Measurements from ENCODE around the gene VAV2. TPM values are rescaled to one million over a fixed set of nuclear protein-coding genes. Genes with fewer than 3 reads are reported as not detected.

The VAV2 gene
- total RNA-seq, 2 donors from 2014 or later = 3.4 to 6.0 TPM

GRCh38 chr9:133950629-133951111, 41.5 kb downstream of the VAV2 start:
- H3K27me3 ChIP-seq = no peaks in the 10 kb centered on the region
- H3K4me3 ChIP-seq = peak overlapping the region in 1 of 2 donors; percentile 12
- H3K27ac ChIP-seq = no peak overlapping the region
- H3K4me1 ChIP-seq = peaks cover 0 to 18% of the 10 kb centered on the region in 2 donors
- no peak for DNase-seq (ENCODE audit: low spot score)
- no peaks in the 10 kb centered on the region for H3K36me3 ChIP-seq
- H3K9me3 ChIP-seq = no peaks in the 10 kb centered on the region
- TF ChIP-seq CTCF (IDR thresholded peaks at IDR 0.05) = no peak

- DNase-seq (ENCODE audit: low spot score) = no peak
- Histone ChIP-seq H3K9me3 (no peaks in the 10 kb centered on the region), H3K4me3 (no peak overlapping the region), H3K36me3 (no peaks in the 10 kb centered on the region), H3K4me1 (peaks cover 0 to 20% of the 10 kb centered on the region in 2 donors), H3K27me3 (no peaks in the 10 kb centered on the region), H3K27ac (no peak overlapping the region)
- no peak for TF ChIP-seq CTCF (IDR thresholded peaks at IDR 0.05)
These were observed 41.9 kb downstream of the VAV2 start for GRCh38 chr9:133950192-133950591.

- H3K4me3 ChIP-seq = no peak overlapping the region
- no peak for DNase-seq (ENCODE audit: low spot score)
- H3K27ac ChIP-seq = no peak overlapping the region
- peaks cover 0 to 19% of the 10 kb centered on the region in 2 donors for H3K4me1 ChIP-seq
- TF ChIP-seq CTCF (IDR thresholded peaks at IDR 0.05) = no peak
- no peaks in the 10 kb centered on the region for H3K9me3 ChIP-seq
- H3K36me3 ChIP-seq = no peaks in the 10 kb centered on the region
- no peaks in the 10 kb centered on the region for H3K27me3 ChIP-seq
These were observed 42.5 kb downstream of the VAV2 start for GRCh38 chr9:133949486-133950061.

- Histone ChIP-seq H3K4me3 (no peak overlapping the region), H3K27me3 (no peaks in the 10 kb centered on the region), H3K27ac (no peak overlapping the region), H3K4me1 (peaks cover 0 to 19% of the 10 kb centered on the region in 2 donors), H3K9me3 (no peaks in the 10 kb centered on the region), H3K36me3 (no peaks in the 10 kb centered on the region)
- DNase-seq (ENCODE audit: low spot score) = no peak
- TF ChIP-seq CTCF (IDR thresholded peaks at IDR 0.05) = no peak
These were observed 43.3 kb downstream of the VAV2 start for GRCh38 chr9:133948561-133949485.

GRCh38 chr9:133948131-133948530, 44.0 kb downstream of the VAV2 start:
- TF ChIP-seq CTCF (IDR thresholded peaks at IDR 0.05) = no peak
- H3K27me3 ChIP-seq = no peaks in the 10 kb centered on the region
- peaks cover 0 to 19% of the 10 kb centered on the region in 2 donors for H3K4me1 ChIP-seq
- no peaks in the 10 kb centered on the region for H3K9me3 ChIP-seq
- no peak overlapping the region for H3K27ac ChIP-seq
- DNase-seq (ENCODE audit: low spot score) = no peak
- H3K36me3 ChIP-seq = no peaks in the 10 kb centered on the region
- no peak overlapping the region for H3K4me3 ChIP-seq
